GM18505 (cell line): Measurements from ENCODE around the gene LRG1.

Source experiments
- ATAC-seq: cut with Tn5 transposase; IDR thresholded peaks from one replicate; pipeline ENCODE4 v1.9.1; 2021; ENCODE audit not compliant: unreplicated experiment
- POLR2A ChIP-seq: IDR thresholded peaks from 4 replicates; pipeline ENCODE4 v1.6.1; 2011; ENCODE audit warnings: borderline replicate concordance; ENCODE audit not compliant: insufficient read depth, insufficient read length; ENCODE audit errors: extremely low read depth

LRG1 gene

GRCh38 chr19:4580021-4580901 lies 40.4 kb upstream of the LRG1 start:
- no peak for ATAC-seq
- no peak for TF ChIP-seq POLR2A

GRCh38 chr19:4579389-4579788 lies 39.6 kb upstream of the LRG1 start:
- ATAC-seq = no peak
- no peak for TF ChIP-seq POLR2A

GRCh38 chr19:4578552-4579248 lies 38.9 kb upstream of the LRG1 start:
- ATAC-seq = no peak
- TF ChIP-seq POLR2A = no peak

GRCh38 chr19:4577020-4577782 lies 37.4 kb upstream of the LRG1 start:
- no peak for ATAC-seq
- no peak for TF ChIP-seq POLR2A

GRCh38 chr19:4576016-4576933 lies 36.4 kb upstream of the LRG1 start:
- ATAC-seq = no peak
- TF ChIP-seq POLR2A = no peak

- TF ChIP-seq POLR2A = no peak
- ATAC-seq = no peak
Measured at GRCh38 chr19:4575267-4576015, 35.6 kb upstream of the LRG1 start.

GRCh38 chr19:4573682-4574081 lies 33.8 kb upstream of the LRG1 start:
- no peak for TF ChIP-seq POLR2A
- ATAC-seq = no peak

- no peak for TF ChIP-seq POLR2A
- ATAC-seq = no peak
Measured at GRCh38 chr19:4571305-4571917, 31.6 kb upstream of the LRG1 start.

- no peak for ATAC-seq
- no peak for TF ChIP-seq POLR2A
Measured at GRCh38 chr19:4570916-4571304, 31.1 kb upstream of the LRG1 start.

- no peak for TF ChIP-seq POLR2A
- ATAC-seq = no peak
Measured at GRCh38 chr19:4570402-4570801, 30.6 kb upstream of the LRG1 start.

GRCh38 chr19:4568886-4569285 lies 29.1 kb upstream of the LRG1 start:
- no peak for TF ChIP-seq POLR2A
- no peak for ATAC-seq
